ENCODE data around the gene PLCH1.

The PLCH1 gene

GRCh38 chr3:155682426-155683343 is 62.2 kb downstream of the PLCH1 start:
- no peak for DNase-seq

- DNase-seq: peak; percentile 42
Observed at GRCh38 chr3:155676252-155676981, 68.5 kb downstream of the PLCH1 start.

- no peak for DNase-seq
Observed at GRCh38 chr3:155675094-155675493, 69.8 kb downstream of the PLCH1 start.

- DNase-seq: no peak
Observed at GRCh38 chr3:155673421-155673820, 71.5 kb downstream of the PLCH1 start.

GRCh38 chr3:155670335-155670734 is 74.5 kb downstream of the PLCH1 start:
- DNase-seq: no peak

- DNase-seq: no peak
Observed at GRCh38 chr3:155667988-155668387, 76.9 kb downstream of the PLCH1 start.

GRCh38 chr3:155664925-155665695 is 79.8 kb downstream of the PLCH1 start:
- peak; percentile 29 for DNase-seq

GRCh38 chr3:155663467-155664212 is 81.2 kb downstream of the PLCH1 start:
- DNase-seq: no peak

- no peak for DNase-seq
Observed at GRCh38 chr3:155661760-155662159, 83.1 kb downstream of the PLCH1 start.

GRCh38 chr3:155661042-155661441 is 83.8 kb downstream of the PLCH1 start:
- no peak for DNase-seq

GRCh38 chr3:155658671-155659261 is 86.1 kb downstream of the PLCH1 start:
- DNase-seq: no peak

- no peak for DNase-seq
Observed at GRCh38 chr3:155658006-155658405, 86.9 kb downstream of the PLCH1 start.

GRCh38 chr3:155657161-155657560 is 87.7 kb downstream of the PLCH1 start:
- DNase-seq: no peak

GRCh38 chr3:155656466-155656865 is 88.4 kb downstream of the PLCH1 start:
- DNase-seq: no peak

- no peak for DNase-seq
Observed at GRCh38 chr3:155651489-155652218, 93.2 kb downstream of the PLCH1 start.

- no peak for DNase-seq
Observed at GRCh38 chr3:155648013-155648591, 96.8 kb downstream of the PLCH1 start.

GRCh38 chr3:155647206-155647605 is 97.7 kb downstream of the PLCH1 start:
- no peak for DNase-seq

GRCh38 chr3:155646669-155647068 is 98.2 kb downstream of the PLCH1 start:
- DNase-seq: no peak

GRCh38 chr3:155646128-155646527 is 98.7 kb downstream of the PLCH1 start:
- DNase-seq: no peak

- DNase-seq: no peak
Observed at GRCh38 chr3:155643581-155644165, 101.2 kb downstream of the PLCH1 start.

GRCh38 chr3:155641956-155642355 is 102.9 kb downstream of the PLCH1 start:
- DNase-seq: no peak

All from right hindlimb (tissue), 1 donor.